ENCODE data around the gene GABARAP.

The GABARAP gene

GRCh38 chr17:7204828-7205461, 37.3 kb downstream of the GABARAP start:
- DNase-seq = peak; percentile 76 to 91 (median 88)

- DNase-seq = no peak
Measured at GRCh38 chr17:7204336-7204735, 37.9 kb downstream of the GABARAP start.

- no peak for DNase-seq
Measured at GRCh38 chr17:7203391-7203790, 38.9 kb downstream of the GABARAP start.

- no peak for DNase-seq
Measured at GRCh38 chr17:7196651-7197401, 45.4 kb downstream of the GABARAP start.

- DNase-seq = no peak
Measured at GRCh38 chr17:7195971-7196370, 46.3 kb downstream of the GABARAP start.

GRCh38 chr17:7192271-7192937, 49.8 kb downstream of the GABARAP start:
- no peak for DNase-seq

GRCh38 chr17:7191571-7192270, 50.5 kb downstream of the GABARAP start:
- no peak for DNase-seq

GRCh38 chr17:7191069-7191468, 51.2 kb downstream of the GABARAP start:
- no peak for DNase-seq

- DNase-seq = no peak
Measured at GRCh38 chr17:7190276-7190917, 51.9 kb downstream of the GABARAP start.
